ENCODE data around the gene UPK1B.
A peak's percentile ranks its signal among the peaks of the same experiment; 100 is the strongest.
"Not testable (repeated sequence)": the region's sequence is repeated elsewhere in the genome, so short reads cannot be mapped to it uniquely, and the experiment has no call there.

UPK1B gene

DNA sequence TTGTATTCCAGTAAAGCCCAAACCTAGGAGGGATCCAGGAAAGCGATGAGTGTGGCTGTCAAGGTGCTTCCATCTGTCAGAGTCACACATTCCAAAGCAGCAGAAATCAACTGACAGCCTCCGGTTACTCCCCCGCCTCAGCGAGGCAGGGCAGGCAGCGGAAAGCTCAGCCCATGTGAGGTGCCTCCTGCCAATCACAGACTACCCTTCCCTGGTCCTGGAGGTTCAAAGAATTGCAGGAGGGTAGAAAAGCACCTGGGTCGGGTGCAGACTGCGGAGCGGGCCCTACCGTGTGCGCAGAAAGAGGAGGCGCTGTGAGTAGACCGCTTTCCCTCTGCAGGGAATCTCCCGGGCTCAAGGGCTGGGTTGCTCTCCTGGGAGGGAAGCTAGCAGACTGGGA, at the start of gene UPK1B:
TSS of gene UPK1B (plus strand) at position 274 of the 400 bp plus-strand sequence. CDS start 13,144 bp downstream, outside the sequence.
- no peak for DNase-seq (ENCODE audit: low read depth in 3 of 3)

- DNase-seq (ENCODE audit: low read depth in 3 of 3) = no peak
These were observed 48.1 kb upstream of the UPK1B start for GRCh38 chr3:119125342-119125741.

DNA sequence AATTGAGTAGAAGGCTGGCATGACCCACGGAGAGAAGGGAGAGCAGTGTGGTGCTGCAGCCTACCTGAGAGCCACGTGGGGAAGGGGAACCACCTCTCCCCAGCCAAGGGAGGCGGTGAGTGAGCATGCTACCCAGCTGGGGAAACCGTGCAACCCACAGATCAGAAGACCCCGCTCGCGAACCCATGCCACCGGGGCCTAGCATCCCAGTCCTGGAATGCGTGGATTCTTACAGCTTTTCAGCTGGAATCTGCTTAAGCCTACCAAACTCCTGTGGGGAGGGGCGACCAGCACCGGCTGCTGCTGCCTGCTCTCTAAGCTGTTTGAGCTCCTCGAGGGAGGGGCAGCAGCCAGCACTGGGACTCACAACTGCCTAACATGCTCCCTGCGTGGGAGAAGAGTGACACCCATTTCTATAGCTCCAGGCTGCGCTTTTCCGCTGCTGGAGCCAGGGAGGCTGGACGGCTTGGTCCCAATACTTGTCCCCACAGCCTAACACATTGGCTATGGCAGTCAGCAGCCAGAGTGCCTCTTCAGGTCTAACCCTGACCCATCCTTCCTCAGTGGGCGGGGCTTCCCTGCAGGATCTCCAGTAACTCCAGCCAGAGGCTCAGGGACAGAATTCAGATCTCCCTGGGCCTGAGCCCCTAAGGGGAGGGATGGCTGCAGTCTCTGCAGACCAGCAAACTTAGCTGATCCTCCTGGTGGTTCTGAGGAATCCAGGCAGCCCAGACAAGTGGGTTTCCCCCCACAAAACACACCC, 47.5 kb upstream of the UPK1B start:
- DNase-seq (ENCODE audit: low read depth in 3 of 3) = no peak

DNA sequence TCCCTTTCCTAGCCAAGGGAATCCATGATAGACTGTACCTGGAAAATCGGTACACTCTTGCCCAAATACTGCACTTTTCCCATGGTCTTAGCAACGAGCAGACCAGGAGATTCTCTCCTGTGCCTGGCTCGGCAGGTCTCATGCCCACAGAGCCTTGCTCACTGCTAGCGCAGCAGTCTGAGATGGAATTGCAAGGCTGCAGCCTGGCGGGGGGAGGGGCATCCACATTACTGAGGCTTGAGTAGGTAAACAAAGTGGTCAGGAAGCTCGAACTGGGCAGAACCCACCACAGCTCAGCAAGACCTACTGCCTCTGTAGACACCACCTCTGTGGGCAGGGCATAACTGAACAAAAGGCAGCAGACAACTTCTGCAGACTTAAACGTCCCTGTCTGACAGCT, 43.1 kb upstream of the UPK1B start:
- DNase-seq (ENCODE audit: low read depth in 3 of 3) = not testable (repeated sequence)

DNA sequence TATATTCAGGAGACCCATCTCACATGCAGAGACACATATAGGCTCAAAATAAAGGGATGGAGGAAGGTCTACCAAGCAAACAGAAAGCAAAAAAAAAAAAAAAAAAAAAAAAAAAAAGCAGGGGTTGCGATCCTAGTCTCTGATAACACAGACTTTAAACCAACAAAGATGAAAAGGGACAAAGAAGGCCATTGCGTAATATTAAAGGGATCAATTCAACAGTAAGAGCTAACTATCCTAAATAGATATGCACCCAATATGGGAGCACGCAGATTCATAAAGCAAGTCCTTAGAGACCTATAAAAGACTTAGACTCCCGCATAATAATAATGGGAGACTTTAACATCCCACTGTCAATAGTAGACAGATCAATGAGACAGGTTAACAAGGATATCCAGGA, 41.1 kb upstream of the UPK1B start:
- DNase-seq (ENCODE audit: low read depth in 3 of 3) = not testable (repeated sequence)

GRCh38 chr3:119139360-119139759, 34.0 kb upstream of the UPK1B start:
- not testable (repeated sequence) for DNase-seq (ENCODE audit: low read depth in 3 of 3)

DNA sequence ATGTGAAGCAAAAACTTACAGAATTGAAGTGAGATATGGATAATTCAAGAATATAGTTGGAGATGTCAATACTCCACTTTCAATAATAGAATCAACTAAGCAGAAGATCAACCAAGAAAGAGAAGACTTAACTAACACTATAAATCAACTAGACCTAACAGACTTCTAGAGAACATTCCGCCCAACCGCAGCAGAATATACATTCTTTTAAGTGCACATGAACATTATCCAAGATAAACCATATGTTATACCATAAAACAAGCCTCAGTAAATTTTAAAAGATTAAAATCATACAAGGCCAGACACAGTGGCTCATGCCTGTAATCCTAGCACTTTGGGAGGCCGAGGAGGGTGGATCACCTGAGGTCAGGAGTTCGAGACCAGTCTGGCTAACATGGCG, 32.9 kb upstream of the UPK1B start:
- DNase-seq (ENCODE audit: low read depth in 3 of 3) = no peak

GRCh38 chr3:119145128-119145499, 28.3 kb upstream of the UPK1B start:
- DNase-seq (ENCODE audit: low read depth in 3 of 3) = no peak

- peak in 1 of 3 donors; percentile 5 for DNase-seq (ENCODE audit: low read depth in 3 of 3)
These were observed 27.8 kb upstream of the UPK1B start, which contains the start of gene TEX55 for GRCh38 chr3:119145500-119146167. TSS of gene TEX55 (plus strand) at chr3:119146165. CDS start at chr3:119146190, 25 bp downstream.

GRCh38 chr3:119146578-119147375, 26.6 kb upstream of the UPK1B start:
- DNase-seq (ENCODE audit: low read depth in 3 of 3) = no peak

GRCh38 chr3:119147494-119147893, 25.9 kb upstream of the UPK1B start:
- no peak for DNase-seq (ENCODE audit: low read depth in 3 of 3)

GRCh38 chr3:119148493-119149180, 24.8 kb upstream of the UPK1B start:
- no peak for DNase-seq (ENCODE audit: low read depth in 3 of 3)

DNA sequence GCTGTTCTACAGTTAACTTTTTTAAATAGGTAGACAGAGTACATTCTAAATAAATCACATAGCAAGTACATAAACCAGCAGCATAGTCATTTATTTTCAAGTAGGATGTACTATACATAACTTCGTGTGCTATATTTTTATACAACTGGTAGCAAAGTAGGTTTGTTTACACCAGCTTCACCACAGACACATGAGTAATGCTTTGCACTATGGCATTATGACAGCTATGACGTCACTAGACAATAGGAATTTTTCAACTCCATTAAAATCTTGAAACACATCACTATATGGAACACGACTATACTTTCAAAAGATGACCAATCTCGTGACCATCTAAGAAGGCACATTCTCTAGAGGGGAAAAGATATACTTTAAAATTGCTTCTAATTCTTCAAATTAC, 23.9 kb upstream of the UPK1B start:
- DNase-seq (ENCODE audit: low read depth in 3 of 3) = no peak

- DNase-seq (ENCODE audit: low read depth in 3 of 3) = no peak
These were observed 16.5 kb upstream of the UPK1B start for GRCh38 chr3:119156868-119157267.

DNA sequence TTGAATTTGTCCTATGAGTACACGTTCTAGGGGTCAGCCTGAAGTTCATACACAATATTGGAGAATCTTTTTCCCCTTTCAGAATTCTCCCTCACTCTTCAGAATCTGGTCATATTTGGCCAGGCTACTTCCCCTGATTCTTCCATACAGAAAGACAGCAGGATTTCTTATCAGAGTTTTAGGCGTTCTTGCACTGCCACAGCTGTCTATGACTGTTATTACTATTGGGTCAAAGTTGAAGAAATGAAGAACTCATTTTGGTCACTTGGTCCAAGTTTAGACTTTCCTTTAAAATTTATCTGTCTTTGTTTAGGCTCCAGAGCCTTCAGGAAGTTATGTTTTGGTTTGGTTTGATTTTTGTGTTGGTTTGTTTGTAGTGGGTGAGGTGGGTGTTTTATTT, 15.4 kb upstream of the UPK1B start:
- DNase-seq (ENCODE audit: low read depth in 3 of 3) = no peak

- DNase-seq (ENCODE audit: low read depth in 3 of 3) = no peak
These were observed 13.0 kb upstream of the UPK1B start for GRCh38 chr3:119160361-119160760.

DNA sequence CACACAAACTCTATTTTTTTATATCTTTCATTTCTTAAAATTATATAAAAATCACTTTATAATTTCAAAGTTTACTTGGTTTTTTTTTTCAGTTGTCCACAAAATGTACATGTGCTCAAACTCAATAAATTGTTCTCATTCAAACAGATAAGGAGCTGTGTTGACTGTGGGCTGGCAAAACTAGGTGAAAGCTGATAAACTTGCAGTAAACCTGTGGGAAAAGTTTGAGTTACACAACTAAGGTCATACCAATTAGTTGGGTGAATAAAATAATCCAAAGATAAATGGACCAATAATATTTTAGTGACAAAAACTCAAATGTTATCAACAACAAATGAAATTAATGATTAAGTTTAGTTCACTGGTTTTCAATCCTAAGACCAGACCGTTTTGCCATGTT, 12.6 kb upstream of the UPK1B start:
- DNase-seq (ENCODE audit: low read depth in 3 of 3) = no peak

DNA sequence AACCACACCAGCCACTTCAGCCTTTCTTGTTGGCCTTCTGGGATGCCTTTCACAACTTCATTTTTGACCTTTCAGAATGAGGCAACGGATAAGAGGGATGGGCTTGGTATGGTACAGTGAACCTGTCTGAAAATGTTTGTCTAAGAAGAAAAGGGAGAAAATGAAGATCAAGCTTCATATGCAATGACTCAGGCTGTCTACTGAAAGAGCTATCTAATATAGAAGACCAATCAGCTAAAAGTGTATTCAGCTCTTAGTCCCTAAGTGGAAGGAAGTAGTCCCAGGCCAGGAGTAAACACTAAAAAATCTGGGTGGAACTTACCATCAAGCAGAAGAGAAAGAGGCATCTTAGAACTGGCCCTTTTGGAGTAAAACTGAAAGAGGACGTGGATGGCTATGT, 12.2 kb upstream of the UPK1B start:
- DNase-seq (ENCODE audit: low read depth in 3 of 3) = no peak

- not testable (repeated sequence) for DNase-seq (ENCODE audit: low read depth in 3 of 3)
These were observed 8.7 kb upstream of the UPK1B start for GRCh38 chr3:119164745-119165144.

DNA sequence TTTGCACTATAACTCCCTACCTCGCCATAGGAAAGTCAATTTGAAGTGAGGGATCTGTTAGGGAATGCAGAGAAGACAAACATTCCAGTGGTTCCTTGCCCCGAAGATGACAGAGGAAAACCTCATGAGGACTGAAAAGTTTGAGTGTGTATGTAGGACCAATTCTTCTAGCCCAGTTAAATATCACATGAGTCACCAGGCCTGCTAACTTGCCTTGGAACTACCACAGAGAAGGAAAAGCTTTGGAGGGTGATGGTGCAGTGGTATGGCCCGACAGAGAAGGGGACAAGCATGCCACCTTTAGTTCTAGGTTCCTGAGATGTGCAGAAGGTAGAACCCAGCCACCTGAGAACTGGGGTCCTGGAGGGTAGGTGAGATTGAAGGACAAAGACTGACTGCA, 2.6 kb upstream of the UPK1B start:
- DNase-seq (ENCODE audit: low read depth in 3 of 3) = no peak

DNA sequence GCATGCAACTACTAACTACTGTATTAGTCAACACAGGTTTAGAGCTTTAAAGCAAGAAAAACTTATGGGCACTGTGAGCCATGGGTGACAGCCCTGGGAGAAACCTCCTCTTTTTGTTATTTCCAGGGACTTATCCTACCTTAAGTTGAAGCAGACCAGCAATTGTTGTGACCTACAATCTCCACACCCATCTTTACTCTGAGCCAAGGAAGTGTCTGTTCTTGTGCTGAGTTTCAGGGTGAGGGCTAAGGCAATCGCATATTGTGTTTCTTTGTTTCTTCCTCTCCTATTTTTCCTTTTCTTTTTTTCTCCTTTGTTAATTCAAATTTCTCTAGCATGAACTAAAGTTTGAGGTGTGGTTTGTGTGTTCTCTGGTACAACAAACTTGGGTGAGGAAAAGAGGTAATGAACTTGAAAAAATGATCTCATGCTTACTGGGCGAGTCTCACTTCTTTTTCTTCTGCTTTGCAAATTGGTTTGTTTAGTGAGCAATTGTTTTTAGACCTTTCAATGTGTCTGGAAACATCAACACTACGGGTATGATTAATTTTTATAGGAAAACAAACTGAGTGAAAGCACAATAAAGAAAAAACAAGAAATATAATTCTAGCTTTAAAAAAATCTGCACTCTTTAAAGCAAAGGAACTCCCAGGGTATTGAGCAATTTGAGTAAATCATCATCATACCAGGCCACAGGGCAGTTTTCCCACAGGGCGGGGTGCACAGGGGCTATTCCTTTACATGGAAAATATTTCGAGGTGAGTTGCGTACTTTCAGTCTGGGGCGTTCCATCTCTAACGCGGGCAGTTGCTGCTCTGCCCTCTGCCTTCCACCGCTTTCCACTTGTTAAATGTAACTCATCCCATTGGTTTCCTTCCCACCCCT, 2.7 kb downstream of the UPK1B start:
- no peak for DNase-seq (ENCODE audit: low read depth in 3 of 3)
